T-cell (primary cell): ENCODE data around the gene TMEM163. TPM values are rescaled to one million over a fixed set of nuclear protein-coding genes. Genes with fewer than 3 reads are reported as not detected.
"Not testable (repeated sequence)": the region's sequence is repeated elsewhere in the genome, so short reads cannot be mapped to it uniquely, and the experiment has no call there.

Source experiments
- ATAC-seq, 4 experiments: fragments of 200-7000 bp in 3 of 4; fragments of 150-1000 bp in 1 of 4; cut with Tn5 transposase; replicated peaks in 1 of 4; 1 replicate in 3 of 4; 2 replicates in 1 of 4; pipeline ENCODE4 v1.10.0; 2021; ENCODE audit warnings: moderate library complexity in 3 of 4, mild to moderate bottlenecking in 2 of 4, moderate number of reproducible peaks in 1 of 4
- CTCF ChIA-PET, 2 donors: fragments of 300-600 bp; sonication (Branson Sonifier 250); formaldehyde crosslinking; loops; one replicate each; lab custom pipeline; 2022; ENCODE audit warnings: antibody characterized with exemption in 2 of 2; lab: Charles Lee
- POLR2A ChIA-PET, 2 donors: fragments of 300-600 bp; sonication (Branson Sonifier 250); formaldehyde crosslinking; loops; one replicate each; lab custom pipeline; 2022; ENCODE audit warnings: antibody characterized with exemption in 2 of 2; lab: Charles Lee
- DNase-seq, 35 experiments: peaks; one replicate each; pipeline versions ENCODE4 v3.0.0 to v3.0.0-alpha.2; 2013 to 2023
- H3K27ac ChIP-seq: one replicate; pipeline ENCODE4 v1.5.1; 2013; ENCODE audit warnings: low read length
- H3K27me3 ChIP-seq, 2 experiments: replicated peaks in 1 of 2; 1 replicate in 1 of 2; 2 replicates in 1 of 2; pipeline versions ENCODE4 v1.6.1 to v1.7.0; 2013; ENCODE audit warnings: low read length in 1 of 2, mixed read lengths in 1 of 2; ENCODE audit not compliant: control insufficient read depth in 2 of 2, insufficient read depth in 2 of 2; ENCODE audit errors: extremely low read depth in 1 of 2
- H3K36me3 ChIP-seq, 2 donors: 1 replicate in 1 of 2; 2 replicates in 1 of 2; pipeline versions ENCODE4 v1.6.1 to v1.7.0; 2013; ENCODE audit warnings: low read length in 1 of 2; ENCODE audit not compliant: control insufficient read depth in 2 of 2, insufficient read depth in 1 of 2; ENCODE audit errors: extremely low read depth in 1 of 2
- H3K4me1 ChIP-seq, 2 experiments: 1 replicate in 1 of 2; 2 replicates in 1 of 2; pipeline versions ENCODE4 v1.6.1 to v1.7.0; 2013; ENCODE audit warnings: low read length in 2 of 2, mixed read lengths in 1 of 2; ENCODE audit not compliant: insufficient read depth in 2 of 2, control insufficient read depth in 1 of 2; ENCODE audit errors: extremely low read depth in 1 of 2
- H3K4me3 ChIP-seq, 2 donors: 1 replicate in 1 of 2; 2 replicates in 1 of 2; pipeline versions ENCODE4 v1.5.1 to v1.7.0; 2013; ENCODE audit warnings: mild to moderate bottlenecking in 2 of 2, low read length in 1 of 2, moderate library complexity in 1 of 2; ENCODE audit not compliant: control insufficient read depth in 1 of 2; ENCODE audit errors: extremely low read depth in 1 of 2
- H3K9me3 ChIP-seq: 2 replicates; pipeline ENCODE4 v1.7.0; 2013
- H3K27ac Mint-ChIP-seq, 2 donors: one replicate each; pipeline ENCODE4 v1.8.0; 2020 to 2021; ENCODE audit warnings: mild to moderate bottlenecking in 2 of 2, mixed read lengths in 2 of 2
- H3K27me3 Mint-ChIP-seq, 2 donors: one replicate each; pipeline ENCODE4 v1.8.0; 2021 to 2022; ENCODE audit warnings: mixed read lengths in 2 of 2
- H3K36me3 Mint-ChIP-seq: one replicate; pipeline ENCODE4 v1.8.0; 2021; ENCODE audit warnings: mixed read lengths
- H3K4me1 Mint-ChIP-seq, 3 donors: one replicate each; pipeline ENCODE4 v1.8.0; 2020 to 2022; ENCODE audit warnings: mixed read lengths in 3 of 3, mild to moderate bottlenecking in 1 of 3
- H3K4me3 Mint-ChIP-seq, 3 donors: one replicate each; pipeline ENCODE4 v1.8.0; 2020 to 2022; ENCODE audit warnings: mild to moderate bottlenecking in 3 of 3, mixed read lengths in 3 of 3, moderate library complexity in 3 of 3
- H3K9me3 Mint-ChIP-seq, 3 donors: one replicate each; pipeline ENCODE4 v1.8.0; 2020 to 2022; ENCODE audit warnings: mixed read lengths in 3 of 3
- WGBS: methylation state at CpG from one replicate; pipeline ENCODE4 v1.1.5; 2013; ENCODE audit warnings: missing lambda C conversion rate; ENCODE audit not compliant: insufficient coverage; 5-methylcytosine and 5-hydroxymethylcytosine counted together
- total RNA-seq, 35 experiments: library from RNA in 6 of 35; stranded (reverse) in 6 of 35; fragments of 120-200 nt in 1 of 35; gene quantifications; one replicate each; pipeline versions ENCODE4 v1.2.1 to v1.2.4 and lab custom pipeline; 2013 to 2026

TMEM163 gene
- total RNA-seq, 5 donors from 2014 or later (not counting 1 experiment from before 2014, with no cell fraction given): 0.18 to 0.73 (median 0.35) TPM

- no peaks in the 10 kb centered on the region for H3K36me3 Mint-ChIP-seq
- no peaks in the 10 kb centered on the region for H3K27me3 ChIP-seq
- H3K4me3 ChIP-seq: no peak overlapping the region
- no peaks in the 10 kb centered on the region for H3K4me1 ChIP-seq
- ChIA-PET POLR2A (no interaction called here), CTCF (no interaction called here)
- no peak for DNase-seq
- peaks cover 0 to 7% (median 0%) of the 10 kb centered on the region in 3 donors for H3K4me1 Mint-ChIP-seq
- ATAC-seq: no peak
- H3K9me3 Mint-ChIP-seq: no peaks in the 10 kb centered on the region
- no peak overlapping the region for H3K27ac ChIP-seq
- no peak overlapping the region for H3K27ac Mint-ChIP-seq
- no peaks in the 10 kb centered on the region for H3K27me3 Mint-ChIP-seq
- H3K4me3 Mint-ChIP-seq: no peak overlapping the region
- no peaks in the 10 kb centered on the region for H3K36me3 ChIP-seq
- no peaks in the 10 kb centered on the region for H3K9me3 ChIP-seq
These were observed 145.8 kb downstream of the TMEM163 start for GRCh38 chr2:134573085-134573370.

- ChIA-PET CTCF (no interaction called here), POLR2A (no interaction called here)
- Mint-ChIP-seq H3K4me1 (peaks cover 0 to 7% (median 0%) of the 10 kb centered on the region in 3 donors), H3K27me3 (no peaks in the 10 kb centered on the region), H3K36me3 (no peaks in the 10 kb centered on the region), H3K4me3 (no peak overlapping the region), H3K27ac (no peak overlapping the region), H3K9me3 (no peaks in the 10 kb centered on the region)
- no peak overlapping the region for H3K27ac ChIP-seq
- no peaks in the 10 kb centered on the region for H3K27me3 ChIP-seq
- H3K9me3 ChIP-seq: no peaks in the 10 kb centered on the region
- no peak for DNase-seq
- 73% methylated on average over 7 of the region's 9 CpGs for WGBS
- no peaks in the 10 kb centered on the region for H3K36me3 ChIP-seq
- ATAC-seq: no peak
- H3K4me3 ChIP-seq: no peak overlapping the region
- no peaks in the 10 kb centered on the region for H3K4me1 ChIP-seq
These were observed 146.3 kb downstream of the TMEM163 start for GRCh38 chr2:134572314-134573084.

DNA sequence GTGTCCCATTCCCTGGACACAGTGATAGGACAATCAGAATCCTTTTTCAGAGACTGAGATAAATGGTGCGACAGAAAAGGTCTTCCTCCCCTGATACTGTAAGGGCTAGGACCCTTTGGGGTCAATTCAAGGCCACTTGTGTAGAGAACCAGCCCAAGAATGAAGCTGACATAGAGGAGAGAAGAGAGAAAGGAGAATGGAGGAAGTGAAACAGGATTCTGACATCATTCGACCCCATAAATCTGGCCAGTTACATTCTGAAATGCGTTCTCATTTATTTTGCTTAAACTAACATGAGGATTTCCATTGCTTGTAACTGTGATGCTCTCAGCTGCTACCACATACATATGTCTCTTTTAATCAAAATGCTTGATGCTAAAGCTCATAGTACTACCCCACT is 148.1 kb downstream of the TMEM163 start:
- 71% methylated on average over 2 of the region's 3 CpGs for WGBS
- H3K4me1 Mint-ChIP-seq: no peaks in the 10 kb centered on the region
- no peaks in the 10 kb centered on the region for H3K36me3 Mint-ChIP-seq
- Histone ChIP-seq H3K27ac (no peak overlapping the region), H3K4me3 (no peak overlapping the region), H3K4me1 (no peaks in the 10 kb centered on the region), H3K36me3 (no peaks in the 10 kb centered on the region), H3K9me3 (no peaks in the 10 kb centered on the region), H3K27me3 (no peaks in the 10 kb centered on the region)
- ATAC-seq (no peak), DNase-seq (no peak)
- H3K27ac Mint-ChIP-seq: no peak overlapping the region
- no peaks in the 10 kb centered on the region for H3K9me3 Mint-ChIP-seq
- CTCF ChIA-PET: no interaction called here
- POLR2A ChIA-PET: interaction anchor here in 1 of 2 donors (0.5 kb wide), 1 partner anchor 22 kb away, joined by 3 read pairs; no protein-coding TSS in a partner anchor
- no peak overlapping the region for H3K4me3 Mint-ChIP-seq
- peaks cover under 1 to 1% of the 10 kb centered on the region in 2 donors for H3K27me3 Mint-ChIP-seq

GRCh38 chr2:134568413-134568812 is 150.4 kb downstream of the TMEM163 start:
- Mint-ChIP-seq H3K9me3 (no peaks in the 10 kb centered on the region), H3K27me3 (peaks cover 1 to 3% of the 10 kb centered on the region in 2 donors), H3K36me3 (no peaks in the 10 kb centered on the region), H3K27ac (no peak overlapping the region), H3K4me3 (no peak overlapping the region), H3K4me1 (no peaks in the 10 kb centered on the region)
- Histone ChIP-seq H3K27me3 (peaks cover 0 to 5% of the 10 kb centered on the region in 2 experiments), H3K27ac (no peak overlapping the region), H3K4me1 (no peaks in the 10 kb centered on the region), H3K4me3 (no peak overlapping the region), H3K36me3 (no peaks in the 10 kb centered on the region), H3K9me3 (no peaks in the 10 kb centered on the region)
- ChIA-PET POLR2A (no interaction called here), CTCF (no interaction called here)
- ATAC-seq: no peak
- WGBS: 100% methylated on average over 1 of the region's 2 CpGs
- DNase-seq: no peak

DNA sequence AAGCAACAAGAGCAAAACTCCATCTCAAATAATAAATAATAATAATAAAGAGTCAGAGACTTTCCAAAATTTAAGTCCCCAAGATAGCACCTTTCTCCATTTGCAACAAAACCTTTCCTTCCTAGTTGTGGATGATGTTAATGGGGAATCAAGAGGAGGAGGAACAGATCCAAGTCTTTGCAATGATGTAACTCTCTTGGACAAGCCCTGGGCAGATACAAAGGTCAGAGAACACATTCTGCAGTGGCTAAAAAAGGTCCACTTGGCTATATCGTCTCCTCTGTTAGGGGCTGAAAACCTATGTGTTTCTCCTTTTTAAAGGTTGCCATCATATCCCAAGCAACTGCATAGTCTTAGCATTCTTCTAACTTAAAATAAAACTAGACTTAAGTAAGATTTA is 151.1 kb downstream of the TMEM163 start:
- ATAC-seq: no peak
- no CpG with 5 or more reads among the region's 1 CpG for WGBS
- Mint-ChIP-seq H3K4me3 (no peak overlapping the region), H3K27me3 (peaks cover 3 to 5% of the 10 kb centered on the region in 2 donors), H3K4me1 (no peaks in the 10 kb centered on the region), H3K36me3 (no peaks in the 10 kb centered on the region), H3K9me3 (no peaks in the 10 kb centered on the region), H3K27ac (no peak overlapping the region)
- ChIA-PET POLR2A (no interaction called here), CTCF (no interaction called here)
- no peak for DNase-seq
- Histone ChIP-seq H3K4me1 (no peaks in the 10 kb centered on the region), H3K9me3 (no peaks in the 10 kb centered on the region), H3K27ac (no peak overlapping the region), H3K27me3 (peaks cover 0 to 7% of the 10 kb centered on the region in 2 experiments), H3K4me3 (no peak overlapping the region), H3K36me3 (no peaks in the 10 kb centered on the region)

GRCh38 chr2:134564955-134565354 is 153.8 kb downstream of the TMEM163 start:
- H3K9me3 ChIP-seq, ATAC-seq, POLR2A ChIA-PET, H3K36me3 ChIP-seq, H3K36me3 Mint-ChIP-seq, H3K4me1 Mint-ChIP-seq, H3K4me3 Mint-ChIP-seq, H3K9me3 Mint-ChIP-seq, H3K27ac ChIP-seq, DNase-seq, H3K4me3 ChIP-seq, H3K4me1 ChIP-seq, CTCF ChIA-PET, H3K27ac Mint-ChIP-seq: not testable (repeated sequence)
- peaks cover 3 to 15% of the 10 kb centered on the region in 2 donors for H3K27me3 Mint-ChIP-seq
- WGBS: 62% methylated on average over 3 of the region's 5 CpGs
- peaks cover 0 to 15% of the 10 kb centered on the region in 2 experiments for H3K27me3 ChIP-seq
